Measurements from ENCODE around the gene POLR2F. TPM values are rescaled to one million over a fixed set of nuclear protein-coding genes. Genes with fewer than 3 reads are reported as not detected.

Gene POLR2F
- total and polyA plus RNA-seq, 9 of the 15 experiments (the other 6 are each of a cell fraction or from before 2014, with no cell fraction given) = 98.9 to 410 (median 168) TPM

- no peak for TF ChIP-seq MGA (IDR thresholded peaks at IDR 0.05)
- no peak for TF ChIP-seq CC2D1A (IDR thresholded peaks at IDR 0.05)
- TF ChIP-seq NFE2L1 (tag; IDR thresholded peaks at IDR 0.05; ENCODE audit: borderline replicate concordance, low read depth) = no peak
- TF ChIP-seq TFAM (CRISPR knock-in tag; conservative IDR thresholded peaks at IDR 0.05) = no peak
- TF ChIP-seq MTA2 (IDR thresholded peaks at IDR 0.05; ENCODE audit: low read depth) = no peak
- TF ChIP-seq MBD2 (IDR thresholded peaks at IDR 0.05; ENCODE audit: borderline replicate concordance, low read depth) = no peak
- no peak for TF ChIP-seq CLOCK (CRISPR knock-in tag; IDR thresholded peaks at IDR 0.05; ENCODE audit: borderline replicate concordance)
- TF ChIP-seq ESRRB (CRISPR knock-in tag; IDR thresholded peaks at IDR 0.05; ENCODE audit: borderline replicate concordance) = no peak
- TF ChIP-seq SNIP1 (IDR thresholded peaks at IDR 0.05; ENCODE audit: low read depth) = no peak
- no peak for TF ChIP-seq E2F6 (IDR thresholded peaks at IDR 0.05; ENCODE audit: borderline replicate concordance in 1 of 2, extremely low read depth in 1 of 2, insufficient read depth in 1 of 2, insufficient read length in 1 of 2, low read depth in 1 of 2, low read length in 1 of 2, poor library complexity in 1 of 2, severe bottlenecking in 1 of 2)
Observed at GRCh38 chr22:37904572-37905533, 48.6 kb upstream of the POLR2F start (continued).
